Stimulated activated CD4-positive, alpha-beta T cell treated with anti-CD3 and anti-CD28 coated beads, Interleukin-1b, Interleukin-23, amount 100 ng/mL, for 24 hours (primary cell): ENCODE results near the gene CHST4.
A peak's percentile ranks its signal among the peaks of the same experiment; 100 is the strongest.
"Not testable (repeated sequence)": the region's sequence is repeated elsewhere in the genome, so short reads cannot be mapped to it uniquely, and the experiment has no call there.

Source experiments
- DNase-seq, 4 experiments: peaks; one replicate each; pipeline ENCODE4 v3.0.0-alpha.2; 2020; ENCODE audit warnings: low read depth in 4 of 4, low spot score in 1 of 4

The CHST4 gene

GRCh38 chr16:71526111-71526631, at the start of gene CHST4:
Gene CHST4, plus strand, starts transcription at chr16:71526426. Its CDS starts 10,252 bp downstream, at chr16:71536678.
- no peak for DNase-seq

- DNase-seq = no peak
Observed at GRCh38 chr16:71476457-71477124, 49.6 kb upstream of the CHST4 start.

- DNase-seq = no peak
Observed at GRCh38 chr16:71479420-71479819, 46.8 kb upstream of the CHST4 start.

- no peak for DNase-seq
Observed at GRCh38 chr16:71480956-71481355, 45.3 kb upstream of the CHST4 start.

- DNase-seq = no peak
Observed at GRCh38 chr16:71482569-71482968, 43.7 kb upstream of the CHST4 start.

- peak; percentile 48 to 69 (median 56) for DNase-seq
Observed at GRCh38 chr16:71484006-71484893, 42.0 kb upstream of the CHST4 start.

GRCh38 chr16:71489122-71489521, 37.1 kb upstream of the CHST4 start, which contains the start of gene ZNF19:
Gene ZNF19, minus strand, starts transcription at chr16:71489324. Its CDS starts 7,210 bp downstream, at chr16:71482114.
- DNase-seq = no peak

- DNase-seq = no peak
Observed at GRCh38 chr16:71490361-71490760, 35.9 kb upstream of the CHST4 start.

- DNase-seq = no peak
Observed at GRCh38 chr16:71491054-71491453, 35.2 kb upstream of the CHST4 start.

- DNase-seq = no peak
Observed at GRCh38 chr16:71492786-71493185, 33.4 kb upstream of the CHST4 start.

- no peak for DNase-seq
Observed at GRCh38 chr16:71493213-71493612, 33.0 kb upstream of the CHST4 start.

GRCh38 chr16:71498031-71498430, 28.2 kb upstream of the CHST4 start:
- DNase-seq = no peak

- DNase-seq = peak in 2 of 4 experiments; percentile 9 to 10
Observed at GRCh38 chr16:71499775-71500364, 26.4 kb upstream of the CHST4 start.

GRCh38 chr16:71500964-71501363, 25.3 kb upstream of the CHST4 start:
- no peak for DNase-seq

- no peak for DNase-seq
Observed at GRCh38 chr16:71501547-71501946, 24.7 kb upstream of the CHST4 start.

- not testable (repeated sequence) for DNase-seq
Observed at GRCh38 chr16:71504051-71504450, 22.2 kb upstream of the CHST4 start.

- DNase-seq = no peak
Observed at GRCh38 chr16:71504901-71505300, 21.3 kb upstream of the CHST4 start.

- DNase-seq = no peak
Observed at GRCh38 chr16:71507061-71507460, 19.2 kb upstream of the CHST4 start.

GRCh38 chr16:71513302-71513701, 12.9 kb upstream of the CHST4 start:
- DNase-seq = no peak

GRCh38 chr16:71514476-71514875, 11.8 kb upstream of the CHST4 start:
- no peak for DNase-seq

GRCh38 chr16:71515026-71515425, 11.2 kb upstream of the CHST4 start:
- DNase-seq = no peak

GRCh38 chr16:71520550-71520949, 5.7 kb upstream of the CHST4 start:
- no peak for DNase-seq
